HG03342 (cell line): ENCODE data around the gene ANKAR.
"Not testable (repeated sequence)": the region's sequence is repeated elsewhere in the genome, so short reads cannot be mapped to it uniquely, and the experiment has no call there.

Experiments
- ATAC-seq: cut with Tn5 transposase; IDR thresholded peaks from one replicate; pipeline ENCODE4 v1.9.1; 2021; ENCODE audit warnings: mild to moderate bottlenecking, moderate library complexity; ENCODE audit not compliant: unreplicated experiment

The ANKAR gene

DNA sequence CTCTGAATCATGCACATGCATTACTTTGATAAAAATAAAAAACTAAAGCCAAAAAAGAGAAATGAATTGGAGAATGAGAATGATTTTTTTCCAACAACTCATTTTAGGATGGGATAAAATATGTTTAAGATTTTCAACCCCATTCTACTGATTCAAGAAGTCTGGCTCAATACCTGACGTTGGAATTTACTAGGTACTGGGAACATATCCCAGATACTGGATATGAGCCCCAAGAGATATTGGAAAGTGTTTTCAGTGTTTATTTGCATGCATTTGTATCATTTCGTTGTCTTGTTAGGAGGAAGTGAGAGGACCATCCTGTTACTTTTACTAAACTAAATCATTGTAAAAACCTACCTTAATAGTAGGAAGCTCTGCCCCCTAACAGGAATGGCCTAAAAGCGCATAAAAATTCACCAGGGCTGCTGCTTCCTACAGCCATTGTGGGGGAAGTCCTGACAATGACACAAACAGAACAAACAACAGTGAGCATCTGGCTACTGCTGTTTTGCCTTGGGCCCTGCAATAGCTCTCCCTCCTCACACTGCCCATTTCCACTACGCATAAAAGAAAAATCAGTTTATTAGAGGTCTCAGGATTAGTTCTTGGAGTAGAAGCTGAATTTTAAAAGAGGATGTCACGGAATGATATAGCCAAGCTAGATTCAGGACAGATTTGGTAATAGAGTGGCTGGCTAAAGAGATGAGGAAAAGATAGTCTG is 35.2 kb downstream of the ANKAR start:
- ATAC-seq = no peak

DNA sequence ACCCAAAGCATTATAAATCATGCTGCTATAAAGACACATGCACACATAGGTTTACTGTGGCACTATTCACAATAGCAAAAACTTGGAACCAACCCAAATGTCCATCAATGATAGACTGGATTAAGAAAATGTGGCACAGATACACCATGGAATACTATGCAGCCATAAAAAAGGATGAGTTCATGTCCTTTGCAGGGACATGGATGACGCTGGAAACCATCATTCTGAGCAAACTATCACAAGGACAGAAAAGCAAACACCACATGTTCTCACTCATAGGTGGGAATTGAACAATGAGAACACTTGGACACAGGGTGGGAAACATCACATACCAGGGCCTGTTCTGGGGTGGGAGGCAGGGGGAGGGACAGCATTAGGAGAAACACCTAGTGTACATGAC is 43.1 kb downstream of the ANKAR start:
- not testable (repeated sequence) for ATAC-seq

DNA sequence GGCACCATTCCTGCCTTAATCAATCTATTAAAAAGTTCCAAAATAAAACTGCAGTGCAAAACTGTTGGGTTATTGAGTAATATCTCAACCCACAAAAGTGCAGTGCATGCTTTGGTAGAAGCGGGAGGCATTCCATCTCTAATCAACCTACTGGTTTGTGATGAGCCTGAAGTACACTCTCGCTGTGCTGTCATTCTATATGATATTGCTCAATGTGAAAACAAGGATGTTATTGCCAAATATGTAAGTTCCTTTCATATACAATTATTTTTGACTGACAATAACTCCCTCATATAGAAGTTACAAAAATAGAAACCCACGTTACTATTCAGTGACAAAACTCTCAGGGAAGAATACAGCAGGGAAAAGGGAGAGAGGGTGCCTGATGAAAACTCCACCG is 45.1 kb downstream of the ANKAR start:
- no peak for ATAC-seq

DNA sequence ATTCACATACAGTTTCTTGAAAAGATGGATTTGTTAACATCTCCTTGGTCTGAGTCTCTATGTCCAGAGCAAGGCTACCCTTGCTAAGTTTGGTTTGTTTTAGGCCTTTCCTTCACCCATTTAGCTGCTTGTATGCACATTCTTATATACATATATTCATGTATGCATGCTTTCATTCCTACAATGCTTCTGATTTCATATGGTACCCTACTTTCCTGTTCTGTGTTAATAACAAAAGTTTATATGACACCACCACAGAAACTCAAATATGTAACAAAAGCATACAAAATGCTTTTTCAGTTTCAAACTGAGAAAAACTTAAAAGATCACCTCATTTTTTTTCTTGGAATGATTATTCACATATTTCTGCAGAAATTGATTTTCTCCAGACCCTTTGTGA is 48.7 kb downstream of the ANKAR start:
- no peak for ATAC-seq
